PC-3 (cell line): ENCODE results near the gene STXBP1. TPM values are rescaled to one million over a fixed set of nuclear protein-coding genes. Genes with fewer than 3 reads are reported as not detected.

Source experiments
- ATAC-seq: fragments of 200-7000 bp; cut with Tn5 transposase; 2 replicates; pipeline ENCODE4 v1.9.1; 2020; ENCODE audit warnings: mild to moderate bottlenecking, moderate library complexity
- BruUV-seq: library from RNA; stranded (reverse); fragments of 400-500 nt; replicated peaks from 2 replicates; lab custom pipeline; 2021; lab: Mats Ljungman, UMichigan
- CTCF ChIA-PET: fragments of 300-600 bp; sonication (Branson Sonifier 250); formaldehyde crosslinking; loops from one replicate; lab custom pipeline; 2022; ENCODE audit warnings: antibody characterized with exemption; lab: Charles Lee
- POLR2A ChIA-PET: fragments of 300-600 bp; sonication (Branson Sonifier 250); formaldehyde crosslinking; loops from one replicate; lab custom pipeline; 2022; ENCODE audit warnings: antibody characterized with exemption; ENCODE audit not compliant: unreplicated experiment; lab: Charles Lee
- DNase-seq: peaks from one replicate; pipeline ENCODE4 v3.0.0-alpha.2; 2015
- H2AFZ ChIP-seq: fragments of 300-600 bp; sonication (generic); 2 replicates; pipeline ENCODE4 v1.6.0; 2016; ENCODE audit warnings: antibody characterized with exemption, low read length
- H3F3A ChIP-seq: fragments of 300-600 bp; sonication (generic); one replicate; pipeline ENCODE4 v1.6.0; 2017; ENCODE audit warnings: antibody characterized with exemption, low read length, control low read depth, mild to moderate bottlenecking; ENCODE audit not compliant: unreplicated experiment
- H3K27ac ChIP-seq: fragments of 300-600 bp; sonication (generic); 2 replicates; pipeline ENCODE4 v1.5.1; 2016; ENCODE audit warnings: mild to moderate bottlenecking, low read length
- H3K27me3 ChIP-seq: fragments of 300-600 bp; sonication (generic); 2 replicates; pipeline ENCODE4 v1.6.1; 2016; ENCODE audit warnings: low read length, mixed read lengths
- H3K36me3 ChIP-seq: fragments of 300-600 bp; sonication (generic); 2 replicates; pipeline ENCODE4 v1.6.1; 2016; ENCODE audit warnings: low read depth, mixed run types, low read length, mixed read lengths
- H3K4me1 ChIP-seq: fragments of 300-600 bp; sonication (generic); 2 replicates; pipeline ENCODE4 v1.5.1; 2016; ENCODE audit warnings: low read length; ENCODE audit not compliant: insufficient read depth
- H3K4me2 ChIP-seq: fragments of 300-600 bp; sonication (generic); 2 replicates; pipeline ENCODE4 v1.6.0; 2016; ENCODE audit warnings: low read length
- H3K4me3 ChIP-seq: fragments of 300-600 bp; sonication (generic); 2 replicates; pipeline ENCODE4 v1.5.1; 2016; ENCODE audit warnings: mild to moderate bottlenecking, low read length, mixed read lengths
- H3K79me2 ChIP-seq: fragments of 300-600 bp; sonication (generic); 2 replicates; pipeline ENCODE4 v1.6.1; 2017; ENCODE audit warnings: low read length, mixed read lengths
- H3K9ac ChIP-seq: fragments of 300-600 bp; sonication (generic); 2 replicates; pipeline ENCODE4 v1.6.0; 2016; ENCODE audit warnings: mild to moderate bottlenecking, low read length
- H3K9me2 ChIP-seq: fragments of 300-600 bp; sonication (generic); replicated peaks from 2 replicates; pipeline ENCODE4 v1.6.1; 2016; ENCODE audit warnings: mixed run types, low read length, mixed read lengths
- H3K9me3 ChIP-seq: fragments of 300-600 bp; sonication (generic); 2 replicates; pipeline ENCODE4 v1.6.1; 2016; ENCODE audit warnings: low read length, mixed read lengths
- H4K20me1 ChIP-seq: fragments of 300-600 bp; sonication (generic); 2 replicates; pipeline ENCODE4 v1.6.1; 2016; ENCODE audit warnings: low read length, mixed read lengths
- CTCF ChIP-seq: fragments of 300-600 bp; sonication (generic); conservative IDR thresholded peaks from 2 replicates; pipeline ENCODE4 v1.5.1; 2017; ENCODE audit warnings: antibody characterized with exemption, low read depth, mild to moderate bottlenecking, low read length
- EZH2 ChIP-seq: fragments of 300-600 bp; sonication (generic); IDR thresholded peaks from one replicate; pipeline ENCODE4 v1.6.1; 2017; ENCODE audit warnings: antibody characterized with exemption, mild to moderate bottlenecking, low read length; ENCODE audit not compliant: unreplicated experiment
- EZH2phosphoT487 ChIP-seq: fragments of 300-600 bp; sonication (generic); IDR thresholded peaks from 2 replicates; pipeline ENCODE4 v1.6.1; 2018; ENCODE audit warnings: mild to moderate bottlenecking, antibody characterized with exemption, low read length, borderline replicate concordance
- intact Hi-C: fragments of 100-400 bp; cut with micrococcal nuclease; formaldehyde crosslinking; loops from 2 replicates; pipeline ENCODE4 v1.9.0; 2023
- total RNA-seq: library from RNA; depleted of rRNA; stranded (reverse); fragments of >200 nt; gene quantifications from 2 replicates; pipeline ENCODE4 v1.2.3, GENCODE V29; 2014

STXBP1 gene
- total RNA-seq, 1 experiment from 2014 or later = 9.1 TPM

GRCh38 chr9:127608104-127608966, 3.7 kb upstream of the STXBP1 start:
- intact Hi-C loops = no loop called here
- ChIA-PET POLR2A (interaction anchor here (0.9 kb wide), 1 partner anchor 126 kb away, joined by 3 read pairs; no protein-coding TSS in a partner anchor), CTCF (interaction anchor here (1.1 kb wide), 1 partner anchor 127 kb away, joined by 3 read pairs; the partner anchor contains the start of gene TOR2A)
- H3K9me3 ChIP-seq = no peaks in the 10 kb centered on the region
- H3K79me2 ChIP-seq = peaks cover 5% of the 10 kb centered on the region
- DNase-seq = peak; percentile 82
- H3F3A ChIP-seq = no peaks in the 10 kb centered on the region
- no peaks in the 10 kb centered on the region for H3K27me3 ChIP-seq
- TSS peak; percentile 64 for BruUV-seq
- no peak for TF ChIP-seq EZH2phosphoT487
- TF ChIP-seq EZH2 = no peak
- peak overlapping the region; percentile 89 for H3K4me2 ChIP-seq
- H3K27ac ChIP-seq = no peak overlapping the region
- H3K4me1 ChIP-seq = peaks cover 12% of the 10 kb centered on the region; the same call in 1 of the 2 replicates
- H3K9ac ChIP-seq = peak overlapping the region; percentile 17; the same call in 1 of the 2 replicates
- no peaks in the 10 kb centered on the region for H4K20me1 ChIP-seq
- ATAC-seq = peak; percentile 66
- H3K36me3 ChIP-seq = no peaks in the 10 kb centered on the region
- peak overlapping the region; percentile 62 for H3K4me3 ChIP-seq
- H2AFZ ChIP-seq = peak overlapping the region; percentile 83
- H3K9me2 ChIP-seq = no peaks in the 10 kb centered on the region

- TF ChIP-seq EZH2 (no peak), EZH2phosphoT487 (no peak), CTCF (no peak)
- POLR2A ChIA-PET = interaction anchor here (0.6 kb wide), 1 partner anchor 167 kb away, joined by 5 read pairs; no protein-coding TSS in a partner anchor
- peak; percentile 7 for ATAC-seq
These were observed 526 bp upstream of the STXBP1 start for GRCh38 chr9:127611603-127611898.

GRCh38 chr9:127612939-127613582, 984 bp downstream of the STXBP1 start:
- Histone ChIP-seq H3K27me3 (no peaks in the 10 kb centered on the region), H3K27ac (no peak overlapping the region), H3K4me2 (peak overlapping the region; percentile 97), H3K79me2 (peaks cover 17% of the 10 kb centered on the region), H3K4me1 (peaks cover 9% of the 10 kb centered on the region), H3K9me2 (no peaks in the 10 kb centered on the region), H3K36me3 (no peaks in the 10 kb centered on the region), H2AFZ (peak overlapping the region; percentile 95), H3K4me3 (peak overlapping the region; percentile 95), H3F3A (no peaks in the 10 kb centered on the region), H3K9me3 (no peaks in the 10 kb centered on the region), H4K20me1 (no peaks in the 10 kb centered on the region), H3K9ac (peak overlapping the region; percentile 53)
- ChIA-PET CTCF (interaction anchor here (0.6 kb wide), 1 partner anchor 388 kb away, joined by 4 read pairs; no protein-coding TSS in a partner anchor), POLR2A (interaction anchor here (0.6 kb wide), 1 partner anchor 24 kb away, joined by 8 read pairs; no protein-coding TSS in a partner anchor)
- intact Hi-C loops = no loop called here
- TF ChIP-seq EZH2 (no peak), EZH2phosphoT487 (no peak), CTCF (no peak)
- DNase-seq = peak; percentile 30
- peak; percentile 32 for ATAC-seq
- no TSS peak for BruUV-seq

More at GRCh38 chr9:127611603-127611898, 526 bp upstream of the STXBP1 start:
- H3K4me2 ChIP-seq = peak overlapping the region; percentile 83
- H3F3A ChIP-seq = no peaks in the 10 kb centered on the region
- no peak overlapping the region for H3K9ac ChIP-seq
- DNase-seq = no peak
- H3K4me3 ChIP-seq = peak overlapping the region; percentile 83
- no peaks in the 10 kb centered on the region for H3K27me3 ChIP-seq
- TSS peak; percentile 33 for BruUV-seq
- CTCF ChIA-PET = interaction anchor here (0.5 kb wide), 1 partner anchor 123 kb away, joined by 4 read pairs; the partner anchor contains the start of gene TOR2A
- H3K9me3 ChIP-seq = no peaks in the 10 kb centered on the region
- no peaks in the 10 kb centered on the region for H3K9me2 ChIP-seq
- no peaks in the 10 kb centered on the region for H3K36me3 ChIP-seq
- peaks cover 17% of the 10 kb centered on the region for H3K79me2 ChIP-seq
- H4K20me1 ChIP-seq = no peaks in the 10 kb centered on the region
- intact Hi-C loops = no loop called here
- no peak overlapping the region for H3K27ac ChIP-seq
- peak overlapping the region; percentile 84 for H2AFZ ChIP-seq
- H3K4me1 ChIP-seq = peaks cover 17% of the 10 kb centered on the region
